AG04449 (cell line): ENCODE measurements around the gene APBB1IP.
"Not testable (repeated sequence)": the region's sequence is repeated elsewhere in the genome, so short reads cannot be mapped to it uniquely, and the experiment has no call there.

ENCODE experiments used
- CTCF ChIA-PET: fragments of 350-600 bp; formaldehyde crosslinking; extraction: SDS; loops from one replicate; lab custom pipeline; 2021; ENCODE audit warnings: antibody characterized with exemption; lab: Yijun Ruan, JAX
- POLR2A ChIA-PET: fragments of 400-600, 350-600 bp; formaldehyde crosslinking; extraction: SDS; loops from one replicate; lab custom pipeline; 2020; ENCODE audit warnings: antibody characterized with exemption, inconsistent platforms; lab: Yijun Ruan, JAX
- DNase-seq: peaks from one replicate; pipeline ENCODE4 v3.0.0-alpha.2; 2010; ENCODE audit warnings: low read depth, low spot score
- H3K4me3 ChIP-seq: 2 replicates; pipeline ENCODE4 v1.5.1; 2011; ENCODE audit warnings: low read depth, mild to moderate bottlenecking, control low read depth, low read length
- CTCF ChIP-seq: IDR thresholded peaks from one replicate; pipeline ENCODE4 v1.5.1; 2011; ENCODE audit warnings: mild to moderate bottlenecking, moderate library complexity, low read length, control low read depth, inconsistent platforms; ENCODE audit not compliant: insufficient read depth; ENCODE audit errors: missing control alignments

The APBB1IP gene

GRCh38 chr10:26486990-26487850 is 49.1 kb downstream of the APBB1IP start:
- ChIA-PET POLR2A (no interaction called here), CTCF (no interaction called here)
- DNase-seq, result peak; percentile 12
- TF ChIP-seq CTCF, result no peak
- no peak overlapping the region for H3K4me3 ChIP-seq

GRCh38 chr10:26488344-26488743 is 50.2 kb downstream of the APBB1IP start:
- no peak for DNase-seq
- H3K4me3 ChIP-seq, result no peak overlapping the region
- TF ChIP-seq CTCF, result no peak
- POLR2A ChIA-PET, result no interaction called here
- CTCF ChIA-PET, result no interaction called here

GRCh38 chr10:26489081-26489480 is 50.9 kb downstream of the APBB1IP start:
- ChIA-PET CTCF (no interaction called here), POLR2A (no interaction called here)
- no peak for DNase-seq

GRCh38 chr10:26490367-26490766 is 52.2 kb downstream of the APBB1IP start:
- DNase-seq, POLR2A ChIA-PET, CTCF ChIA-PET: not testable (repeated sequence)

More at GRCh38 chr10:26489081-26489480, 50.9 kb downstream of the APBB1IP start:
- no peak for TF ChIP-seq CTCF
- H3K4me3 ChIP-seq, result no peak overlapping the region

GRCh38 chr10:26491276-26491675 is 53.1 kb downstream of the APBB1IP start:
- DNase-seq, result no peak
- ChIA-PET POLR2A (no interaction called here), CTCF (no interaction called here)
- no peak for TF ChIP-seq CTCF
- no peak overlapping the region for H3K4me3 ChIP-seq

More at GRCh38 chr10:26490367-26490766, 52.2 kb downstream of the APBB1IP start:
- not testable (repeated sequence) for H3K4me3 ChIP-seq

GRCh38 chr10:26491934-26492333 is 53.8 kb downstream of the APBB1IP start:
- H3K4me3 ChIP-seq, result no peak overlapping the region
- no peak for TF ChIP-seq CTCF
- ChIA-PET CTCF (no interaction called here), POLR2A (no interaction called here)
- no peak for DNase-seq

GRCh38 chr10:26492725-26493124 is 54.6 kb downstream of the APBB1IP start:
- CTCF ChIA-PET, POLR2A ChIA-PET, H3K4me3 ChIP-seq: not testable (repeated sequence)

More at GRCh38 chr10:26492725-26493124, 54.6 kb downstream of the APBB1IP start:
- not testable (repeated sequence) for DNase-seq
